ENCODE results near the gene ISG20L2. TPM values are rescaled to one million over a fixed set of nuclear protein-coding genes. Genes with fewer than 3 reads are reported as not detected.
"Not testable (repeated sequence)": the region's sequence is repeated elsewhere in the genome, so short reads cannot be mapped to it uniquely, and the experiment has no call there.

Gene ISG20L2
- total RNA-seq, 2 donors from 2014 or later: 15.0 to 19.8 TPM

GRCh38 chr1:156767101-156767878 lies 38.7 kb upstream of the ISG20L2 start, which contains the start of gene PRCC:
Gene PRCC, plus strand, starts transcription at chr1:156767535. Its CDS starts 237 bp downstream, at chr1:156767772.
- TF ChIP-seq, protein P1, sequence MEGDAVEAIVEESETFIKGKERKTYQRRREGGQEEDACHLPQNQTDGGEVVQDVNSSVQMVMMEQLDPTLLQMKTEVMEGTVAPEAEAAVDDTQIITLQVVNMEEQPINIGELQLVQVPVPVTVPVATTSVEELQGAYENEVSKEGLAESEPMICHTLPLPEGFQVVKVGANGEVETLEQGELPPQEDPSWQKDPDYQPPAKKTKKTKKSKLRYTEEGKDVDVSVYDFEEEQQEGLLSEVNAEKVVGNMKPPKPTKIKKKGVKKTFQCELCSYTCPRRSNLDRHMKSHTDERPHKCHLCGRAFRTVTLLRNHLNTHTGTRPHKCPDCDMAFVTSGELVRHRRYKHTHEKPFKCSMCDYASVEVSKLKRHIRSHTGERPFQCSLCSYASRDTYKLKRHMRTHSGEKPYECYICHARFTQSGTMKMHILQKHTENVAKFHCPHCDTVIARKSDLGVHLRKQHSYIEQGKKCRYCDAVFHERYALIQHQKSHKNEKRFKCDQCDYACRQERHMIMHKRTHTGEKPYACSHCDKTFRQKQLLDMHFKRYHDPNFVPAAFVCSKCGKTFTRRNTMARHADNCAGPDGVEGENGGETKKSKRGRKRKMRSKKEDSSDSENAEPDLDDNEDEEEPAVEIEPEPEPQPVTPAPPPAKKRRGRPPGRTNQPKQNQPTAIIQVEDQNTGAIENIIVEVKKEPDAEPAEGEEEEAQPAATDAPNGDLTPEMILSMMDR (IDR thresholded peaks at IDR 0.05): no peak
- Histone ChIP-seq H3K4me3 (peak within 1 kb of the TSS; percentile 93), H3K27ac (peak within 1 kb of the TSS; percentile 89 to 94), H3K27me3 (replicated peaks; ENCODE audit: insufficient read depth) (no peaks in the 10 kb centered on the region), H3K9me3 (no peaks in the 10 kb centered on the region), H3K36me3 (no peaks in the 10 kb centered on the region), H3K4me1 (ENCODE audit: control insufficient read depth in 1 of 2, low read depth in 2 of 2) (peaks cover 17 to 43% of the 10 kb centered on the region in 2 donors)
- DNase-seq (ENCODE audit: low spot score) (peak; percentile 98), ATAC-seq (ENCODE audit: insufficient number of reproducible peaks, low FRiP score, low read depth) (peak; percentile 97)

DNA sequence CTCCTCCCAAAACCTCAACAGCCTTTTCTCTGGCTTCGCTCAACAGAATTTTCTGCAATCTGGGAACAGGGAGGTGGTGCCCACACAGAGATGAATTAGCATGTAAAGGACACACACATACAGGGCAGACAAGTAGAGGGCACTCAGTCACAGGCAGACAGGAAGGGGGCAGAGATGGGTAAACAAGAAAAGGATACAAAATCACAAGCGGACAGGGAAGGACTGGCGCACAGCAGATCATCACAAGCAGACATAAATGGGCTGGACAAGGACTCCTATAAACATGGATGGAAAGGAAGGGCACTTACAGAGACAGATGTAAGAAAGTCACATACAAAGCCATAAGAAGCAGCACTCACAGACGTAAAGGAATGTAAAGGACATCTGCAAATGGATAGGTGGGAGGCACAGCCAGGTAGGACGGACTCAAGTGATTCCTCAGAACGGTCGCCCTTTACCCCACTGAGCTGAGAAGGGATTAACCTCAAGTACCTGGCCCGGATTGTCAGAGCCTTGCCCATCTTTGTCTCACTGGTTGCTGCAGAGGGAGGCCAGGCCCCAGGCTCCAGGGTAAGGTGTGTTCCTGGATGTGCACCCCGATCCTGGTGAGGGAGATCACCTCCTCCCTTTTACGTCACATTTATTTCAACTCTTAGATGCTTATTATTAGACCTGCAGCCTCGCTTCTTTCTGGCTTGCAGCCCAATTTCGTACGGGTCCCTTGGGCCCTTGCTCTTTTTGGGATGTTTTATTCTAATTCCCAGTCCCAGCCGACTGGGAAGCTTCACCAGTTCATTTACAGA lies 37.9 kb upstream of the ISG20L2 start:
- Histone ChIP-seq H3K4me1 (ENCODE audit: control insufficient read depth in 1 of 2, low read depth in 2 of 2) (peaks cover 17 to 41% of the 10 kb centered on the region in 2 donors), H3K36me3 (no peaks in the 10 kb centered on the region), H3K27me3 (replicated peaks; ENCODE audit: insufficient read depth) (no peaks in the 10 kb centered on the region), H3K27ac (peak overlapping the region; percentile 69 to 81), H3K9me3 (no peaks in the 10 kb centered on the region), H3K4me3 (peak overlapping the region; percentile 93)
- TF ChIP-seq, protein P1 (IDR thresholded peaks at IDR 0.05): no peak
- no peak for ATAC-seq (ENCODE audit: insufficient number of reproducible peaks, low FRiP score, low read depth)
- no peak for DNase-seq (ENCODE audit: low spot score)

DNA sequence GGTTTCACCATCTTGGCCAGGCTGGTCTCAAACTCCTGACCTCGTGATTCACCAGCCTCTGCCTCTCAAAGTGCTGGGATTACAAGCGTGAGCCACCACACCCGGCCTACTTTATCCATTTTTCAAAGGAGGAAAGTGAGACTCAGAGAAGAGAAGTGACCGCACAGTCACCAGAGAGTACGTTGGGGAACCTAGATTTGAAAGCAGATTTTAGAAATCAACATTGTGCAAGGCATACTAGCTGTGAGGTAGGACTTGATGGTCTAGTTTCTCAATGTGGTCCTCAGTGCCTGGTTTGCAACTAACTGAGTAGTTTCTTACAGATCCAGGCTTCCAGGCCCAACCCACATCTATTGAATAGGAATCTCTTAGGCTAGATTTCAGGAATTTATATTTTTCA lies 37.1 kb upstream of the ISG20L2 start:
- peaks cover 15 to 33% of the 10 kb centered on the region in 2 donors for H3K4me1 ChIP-seq (ENCODE audit: control insufficient read depth in 1 of 2, low read depth in 2 of 2)
- TF ChIP-seq, protein P1 (IDR thresholded peaks at IDR 0.05): no peak
- no peak overlapping the region for H3K4me3 ChIP-seq
- H3K27ac ChIP-seq: no peak overlapping the region
- no peaks in the 10 kb centered on the region for H3K9me3 ChIP-seq
- H3K36me3 ChIP-seq: no peaks in the 10 kb centered on the region
- no peak for DNase-seq (ENCODE audit: low spot score)
- H3K27me3 ChIP-seq (replicated peaks; ENCODE audit: insufficient read depth): no peaks in the 10 kb centered on the region
- no peak for ATAC-seq (ENCODE audit: insufficient number of reproducible peaks, low FRiP score, low read depth)

DNA sequence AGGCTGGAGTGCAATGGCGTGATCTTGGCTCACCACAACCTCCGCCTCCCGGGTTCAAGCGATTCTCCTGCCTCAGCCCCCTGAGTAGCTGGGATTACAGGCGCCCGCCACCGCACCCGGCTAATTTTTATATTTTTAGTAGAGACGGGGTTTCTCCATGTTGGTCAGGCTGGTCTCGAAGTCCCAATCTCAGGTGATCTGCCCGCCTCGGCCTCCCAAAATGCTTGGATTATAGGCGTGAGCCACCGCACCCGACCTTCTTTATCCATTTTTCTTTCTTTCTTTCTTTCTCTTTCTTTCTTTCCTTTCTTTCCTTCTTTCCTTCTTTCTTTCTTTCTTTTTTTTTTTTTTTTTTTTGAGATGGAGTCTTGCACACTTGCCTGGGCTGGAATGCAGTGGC lies 36.6 kb upstream of the ISG20L2 start:
- not testable (repeated sequence) for H3K36me3 ChIP-seq; H3K27ac ChIP-seq; DNase-seq (ENCODE audit: low spot score); H3K27me3 ChIP-seq (replicated peaks; ENCODE audit: insufficient read depth); ATAC-seq (ENCODE audit: insufficient number of reproducible peaks, low FRiP score, low read depth); H3K9me3 ChIP-seq; H3K4me3 ChIP-seq
- H3K4me1 ChIP-seq (ENCODE audit: control insufficient read depth in 1 of 2, low read depth in 2 of 2): peaks cover 15 to 28% of the 10 kb centered on the region in 2 donors

GRCh38 chr1:156760796-156761104 lies 32.2 kb upstream of the ISG20L2 start:
- Histone ChIP-seq H3K4me3 (no peak overlapping the region), H3K36me3 (no peaks in the 10 kb centered on the region), H3K27ac (no peak overlapping the region), H3K4me1 (ENCODE audit: control insufficient read depth in 1 of 2, low read depth in 2 of 2) (no peaks in the 10 kb centered on the region), H3K27me3 (replicated peaks; ENCODE audit: insufficient read depth) (no peaks in the 10 kb centered on the region), H3K9me3 (no peaks in the 10 kb centered on the region)
- DNase-seq (ENCODE audit: low spot score): no peak
- TF ChIP-seq, protein P1 (IDR thresholded peaks at IDR 0.05): no peak
- no peak for ATAC-seq (ENCODE audit: insufficient number of reproducible peaks, low FRiP score, low read depth)

All from thoracic aorta (tissue), 2 donors.